Inflammatory macrophage treated with lipopolysaccharide for 4 hours (primary cell): ENCODE results near the gene ZC3HAV1L.
"Not testable (repeated sequence)": the region's sequence is repeated elsewhere in the genome, so short reads cannot be mapped to it uniquely, and the experiment has no call there.

Experiments used
- DNase-seq: peaks from one replicate; pipeline ENCODE4 v3.0.0-alpha.2; 2020

Gene ZC3HAV1L

DNA sequence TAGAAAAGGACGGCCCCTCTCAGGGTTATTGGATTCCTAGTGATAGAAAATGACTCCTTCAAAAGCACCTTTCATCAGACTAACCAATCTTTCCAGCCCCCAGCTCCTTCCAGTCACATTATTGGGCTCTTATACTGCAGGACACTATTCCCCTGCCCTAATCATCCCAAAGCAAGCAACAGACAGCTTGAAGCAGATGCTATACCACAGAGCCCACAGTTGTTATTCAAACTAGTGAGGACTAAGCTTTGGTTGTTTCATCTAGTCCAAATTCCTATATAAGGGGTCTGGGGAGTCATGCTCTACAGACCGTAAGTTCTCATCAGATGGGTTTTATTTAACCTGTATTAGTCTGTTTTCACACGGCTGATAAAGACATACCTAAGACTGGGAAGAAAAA, 24.5 kb downstream of the ZC3HAV1L start:
- no peak for DNase-seq

- no peak for DNase-seq
Observed at GRCh38 chr7:139004321-139005090, 31.3 kb downstream of the ZC3HAV1L start.

- no peak for DNase-seq
Observed at GRCh38 chr7:138999414-138999813, 36.4 kb downstream of the ZC3HAV1L start.

- no peak for DNase-seq
Observed at GRCh38 chr7:138992052-138992531, 43.8 kb downstream of the ZC3HAV1L start.

DNA sequence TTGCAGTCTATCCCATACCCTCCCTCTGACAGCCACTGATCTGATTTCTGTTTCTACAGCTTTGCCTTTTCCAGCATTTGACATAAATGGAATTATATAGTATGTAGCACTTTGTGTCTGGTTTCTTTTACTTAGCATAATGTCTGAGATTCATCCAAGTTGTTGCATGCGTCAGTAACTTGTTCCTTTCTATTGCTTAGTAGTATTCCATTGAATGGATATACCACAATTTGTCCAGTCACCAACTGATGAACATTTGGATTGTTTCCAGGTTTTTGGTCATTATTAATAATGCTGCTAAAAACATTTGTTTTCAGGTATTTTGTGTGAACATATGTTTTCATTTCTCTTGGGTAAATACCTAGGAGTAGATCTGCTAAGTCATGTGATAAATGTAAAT, 48.2 kb downstream of the ZC3HAV1L start:
- no peak for DNase-seq

GRCh38 chr7:138982204-138982623, 53.6 kb downstream of the ZC3HAV1L start:
- no peak for DNase-seq

DNA sequence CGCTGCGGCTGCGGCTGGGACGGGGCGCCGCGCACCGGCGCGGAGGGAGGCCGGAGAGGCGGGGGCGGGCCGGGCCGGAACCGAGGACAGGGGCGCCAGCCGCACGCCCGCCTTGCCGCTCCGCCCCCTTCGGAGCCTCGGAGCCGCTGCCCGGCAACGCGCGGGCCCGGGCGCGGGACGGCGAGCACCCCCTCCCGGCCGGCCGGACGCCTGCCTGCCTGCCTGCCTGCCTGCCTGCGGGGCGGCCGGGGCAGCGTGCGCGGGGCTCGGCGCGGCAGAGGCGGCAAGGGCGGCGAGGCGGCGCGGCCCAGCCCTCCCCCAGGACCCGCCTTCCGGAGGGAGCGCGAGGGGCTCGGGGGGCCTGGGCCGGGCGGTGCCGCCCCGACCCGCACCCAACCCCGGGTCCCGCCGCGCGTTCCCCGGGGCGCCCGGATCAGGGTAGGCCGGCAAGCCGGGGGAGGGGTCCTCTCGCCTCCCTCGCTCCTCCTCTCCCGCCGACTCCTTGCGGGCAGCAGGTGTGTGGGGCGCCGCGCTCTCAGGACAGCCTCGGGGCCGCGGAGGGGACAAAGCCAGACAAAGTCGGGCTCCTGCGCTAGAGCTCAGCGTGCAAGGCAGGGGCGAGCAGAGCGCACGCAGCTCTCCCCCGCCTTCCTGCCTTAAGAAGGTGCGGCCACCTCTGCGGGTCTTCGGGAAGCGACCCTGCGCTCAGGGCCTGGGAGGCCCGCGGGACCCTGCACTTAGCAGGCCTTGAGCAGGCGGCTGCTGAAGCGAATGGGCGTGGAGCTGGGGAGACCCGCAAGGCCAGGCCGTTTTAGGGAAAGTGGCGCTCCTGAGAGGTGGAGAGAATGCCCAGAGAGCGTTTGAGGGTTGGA, 54.3 kb downstream of the ZC3HAV1L start, which contains the start of gene KIAA1549:
Gene KIAA1549 (minus strand): TSS at position 58 of the 872 bp plus-strand sequence. CDS start 120 bp downstream, outside the sequence.
- DNase-seq = peak; percentile 64

GRCh38 chr7:138980563-138981291, 55.1 kb downstream of the ZC3HAV1L start:
- peak; percentile 1 for DNase-seq

DNA sequence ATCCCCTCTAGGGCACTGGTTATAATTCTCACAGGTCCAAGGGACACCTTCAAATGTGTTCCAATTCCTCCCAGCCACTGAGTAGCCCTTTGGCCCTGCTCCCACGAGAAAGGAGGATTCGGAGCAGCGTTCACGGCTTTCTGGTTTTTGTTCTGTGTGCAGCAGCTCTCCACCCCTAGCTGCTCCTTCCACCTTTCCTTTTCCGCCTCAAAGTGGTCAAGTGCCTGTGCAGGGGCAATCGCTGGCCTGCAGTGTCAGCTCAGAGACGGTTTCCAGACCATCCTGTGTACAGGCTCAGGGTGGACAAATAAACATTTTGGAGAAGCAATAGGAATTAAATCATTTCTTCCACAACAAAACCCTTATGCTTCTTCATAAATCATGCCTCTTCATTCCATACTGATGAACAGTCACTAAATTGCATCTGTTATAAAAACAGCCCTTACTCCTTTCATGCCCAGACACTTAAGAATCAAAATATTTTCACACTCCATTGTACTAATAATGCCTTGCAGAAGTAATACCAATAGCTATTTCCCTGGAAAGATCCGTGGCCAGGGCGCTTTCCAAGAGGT, 55.8 kb downstream of the ZC3HAV1L start:
- DNase-seq = no peak

- DNase-seq = no peak
Observed at GRCh38 chr7:138979226-138979979, 56.4 kb downstream of the ZC3HAV1L start.

DNA sequence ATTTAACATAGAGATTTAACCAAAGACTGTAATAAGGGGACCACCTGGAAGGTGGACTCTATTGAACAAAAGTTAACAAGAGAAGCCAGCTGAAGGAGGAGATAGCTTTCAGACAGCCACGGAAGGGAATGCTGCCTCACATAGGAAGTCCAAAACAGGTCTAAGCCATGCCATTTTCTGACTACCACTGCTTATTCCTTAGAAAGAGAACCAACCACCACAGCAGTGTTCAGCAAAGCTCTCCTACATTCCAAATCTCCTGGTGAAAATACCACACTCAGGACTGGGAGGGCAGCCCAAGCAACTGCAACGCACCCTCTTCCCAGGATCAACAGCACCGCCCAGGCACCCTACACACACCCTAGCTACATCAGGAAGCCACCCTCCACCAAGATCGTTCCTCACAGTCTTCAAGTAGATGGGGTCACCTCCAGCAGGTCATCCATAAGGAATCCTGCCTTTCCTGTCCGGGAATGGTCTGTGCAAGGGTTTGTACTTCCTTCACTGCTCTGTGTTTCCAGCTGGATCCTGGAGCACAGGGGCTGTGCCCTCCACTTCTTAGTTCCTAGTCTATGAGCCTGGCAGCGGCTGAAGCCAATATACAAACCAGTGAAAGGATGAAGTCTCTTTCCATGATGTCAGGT, 57.2 kb downstream of the ZC3HAV1L start:
- no peak for DNase-seq

DNA sequence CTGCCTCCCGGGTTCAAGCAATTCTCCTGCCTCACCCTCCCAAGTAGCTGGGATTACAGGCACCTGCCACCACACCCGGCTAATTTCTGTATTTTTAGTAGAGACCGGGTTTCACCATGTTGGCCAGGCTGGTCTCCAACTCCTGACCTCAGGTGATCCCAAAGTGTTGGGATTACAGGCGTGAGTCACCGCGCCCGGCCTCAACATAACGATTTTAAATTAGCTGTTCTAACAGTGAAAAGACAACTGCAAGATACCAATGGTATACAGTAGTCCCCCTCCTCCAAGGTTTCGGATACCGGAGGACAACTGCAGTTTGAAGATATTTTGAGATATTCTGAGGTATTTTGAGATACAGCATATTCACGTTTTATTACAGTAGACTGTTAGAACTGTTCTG, 59.7 kb downstream of the ZC3HAV1L start:
- not testable (repeated sequence) for DNase-seq
